ENCODE data around the gene TMEM18.

TMEM18 gene

DNA sequence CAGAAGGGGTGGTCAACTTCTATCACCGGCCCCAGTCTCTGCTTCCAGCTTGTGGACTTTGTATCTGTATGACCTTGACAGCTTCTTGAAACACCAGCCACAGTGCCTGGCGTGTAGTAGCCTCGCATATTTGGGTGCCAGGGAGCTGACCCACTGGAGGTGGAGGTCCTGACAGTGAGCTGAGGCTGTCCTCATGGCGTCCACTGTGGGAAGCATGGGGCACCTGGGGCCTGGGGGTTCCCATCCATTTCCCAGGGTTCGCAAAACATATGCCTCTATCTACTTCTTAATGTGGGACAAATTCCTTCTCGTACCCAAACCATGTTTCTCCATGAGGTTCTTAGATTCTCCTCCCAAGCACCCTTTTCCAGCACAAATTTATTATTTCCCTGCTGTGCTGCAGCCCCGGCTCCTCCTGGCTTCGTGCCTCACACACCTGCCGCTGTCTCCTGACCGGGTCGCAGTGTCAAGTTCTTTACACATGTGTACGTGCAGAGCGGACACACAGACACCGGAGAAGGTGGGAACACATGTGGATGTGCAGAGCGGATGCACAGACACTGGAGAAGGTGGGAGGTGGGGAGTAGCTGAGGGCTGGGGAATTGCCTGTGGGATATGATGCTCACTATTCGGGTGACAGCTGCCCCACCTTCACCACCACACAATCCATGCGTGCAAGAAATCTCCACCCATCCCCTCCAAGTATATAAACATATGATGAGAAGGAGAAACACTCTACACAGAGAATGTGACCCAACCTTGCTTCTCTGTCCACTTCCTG, 23.4 kb downstream of the TMEM18 start:
- no peak overlapping the region for H3K4me3 Mint-ChIP-seq
- H3K27ac Mint-ChIP-seq: no peak overlapping the region
- ATAC-seq (no peak), DNase-seq (ENCODE audit: low spot score in 2 of 2) (peak in 1 of 2 donors; percentile 36)
- peaks cover 45% of the 10 kb centered on the region for H3K4me1 Mint-ChIP-seq
- H3K9me3 Mint-ChIP-seq: no peaks in the 10 kb centered on the region
- H3K36me3 Mint-ChIP-seq: no peaks in the 10 kb centered on the region

DNA sequence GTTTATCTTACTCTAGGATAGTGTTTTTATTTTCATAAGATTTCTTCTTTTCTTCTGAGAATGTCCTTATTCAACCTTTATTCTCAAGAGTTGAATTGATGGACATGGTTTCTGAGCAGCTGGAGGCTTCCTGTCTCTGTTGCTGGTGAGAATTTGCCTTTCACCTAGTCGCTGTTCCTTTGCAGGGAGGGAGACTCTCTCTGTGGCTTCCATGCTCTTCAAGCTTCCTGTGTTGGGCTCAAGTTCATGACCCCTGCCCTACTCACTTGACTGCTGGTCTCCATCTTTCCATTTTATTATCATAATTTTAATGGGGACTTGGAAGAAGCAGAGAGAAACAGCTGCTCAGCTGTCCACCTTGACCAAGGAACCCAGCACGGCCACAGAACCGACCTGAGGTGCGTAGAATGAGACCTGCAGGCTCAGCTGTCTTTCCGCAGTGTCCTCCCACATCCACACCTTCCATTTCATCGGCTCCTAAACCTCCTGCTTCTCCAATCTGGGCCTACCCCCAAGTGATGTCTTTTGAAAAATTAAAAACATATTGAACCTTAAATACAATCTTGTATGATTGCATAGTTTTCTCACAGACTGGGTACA, 24.2 kb downstream of the TMEM18 start:
- ATAC-seq: no peak
- DNase-seq (ENCODE audit: low spot score in 2 of 2): peak in 1 of 2 donors; percentile 18
- Mint-ChIP-seq H3K4me3 (no peak overlapping the region), H3K27ac (no peak overlapping the region), H3K9me3 (no peaks in the 10 kb centered on the region), H3K36me3 (no peaks in the 10 kb centered on the region), H3K4me1 (peaks cover 45% of the 10 kb centered on the region)

DNA sequence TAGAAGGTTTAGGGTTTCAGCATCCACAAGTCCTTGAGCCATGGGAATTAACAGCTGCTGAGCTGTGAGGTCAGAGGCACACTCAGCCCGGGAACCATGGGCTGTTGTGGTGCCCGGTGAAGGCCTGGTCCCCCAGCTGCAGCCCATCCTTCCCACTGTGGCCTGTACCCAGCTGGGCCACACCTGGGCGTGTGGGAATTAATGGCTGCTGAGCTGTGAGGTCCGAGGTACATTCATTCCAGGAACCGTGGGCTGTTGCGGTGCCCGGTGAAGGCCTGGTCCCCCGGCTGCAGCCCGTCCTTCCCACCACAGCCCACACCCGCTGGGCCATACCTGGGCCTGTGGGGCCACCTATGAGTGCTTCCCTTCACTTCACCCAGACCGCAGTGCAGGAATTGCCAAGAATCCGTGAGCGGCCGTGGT, 25.2 kb downstream of the TMEM18 start:
- H3K4me3 Mint-ChIP-seq: no peak overlapping the region
- H3K27ac Mint-ChIP-seq: no peak overlapping the region
- DNase-seq (ENCODE audit: low spot score in 2 of 2) (peak in 1 of 2 donors; percentile 4), ATAC-seq (no peak)
- no peaks in the 10 kb centered on the region for H3K9me3 Mint-ChIP-seq
- H3K36me3 Mint-ChIP-seq: no peaks in the 10 kb centered on the region
- peaks cover 44% of the 10 kb centered on the region for H3K4me1 Mint-ChIP-seq

DNA sequence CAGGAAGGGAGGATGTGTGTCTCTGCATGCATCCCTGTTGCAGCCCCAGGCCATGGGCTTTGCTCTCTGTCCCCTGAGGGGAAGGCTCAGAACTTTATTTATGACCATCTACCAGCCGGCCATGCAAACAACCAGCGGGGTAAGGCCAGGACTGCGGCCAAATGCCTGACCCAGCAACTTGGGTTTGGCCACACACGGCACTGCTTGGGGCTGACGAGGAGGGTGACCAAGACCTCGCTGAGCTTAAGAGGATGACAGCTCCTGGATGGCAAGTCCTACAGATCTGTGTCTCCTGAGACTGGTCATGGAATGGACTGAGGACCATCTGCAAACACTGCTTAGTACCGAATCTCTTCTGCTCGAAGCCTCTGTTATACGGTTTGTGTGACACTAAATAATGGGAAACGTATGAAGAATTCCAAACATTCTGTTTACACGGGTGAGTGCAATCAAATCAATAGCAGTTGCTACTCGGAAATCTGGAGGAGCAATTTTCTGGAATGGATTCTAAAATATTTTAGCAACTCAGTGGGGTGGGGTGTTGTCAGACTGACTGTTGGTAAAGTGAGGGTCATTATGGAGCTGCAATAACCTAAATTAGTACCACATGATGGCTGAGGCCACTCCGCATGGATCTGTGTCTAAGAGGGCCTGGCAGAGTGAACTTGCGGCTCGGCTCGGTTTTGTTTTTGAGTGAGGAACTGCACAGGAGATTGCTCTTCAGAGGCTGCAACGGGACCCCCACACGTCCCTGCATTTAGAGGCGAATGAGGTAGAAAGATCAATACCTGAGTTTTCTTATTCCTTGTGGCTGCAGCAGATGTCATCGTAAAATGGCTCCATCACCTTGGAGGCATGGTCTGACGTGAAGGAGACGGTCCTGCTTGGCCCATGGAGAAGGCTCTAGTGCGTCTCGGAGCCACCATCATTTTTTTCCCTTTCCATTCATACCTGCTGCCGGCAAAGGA, 26.6 kb downstream of the TMEM18 start:
- Mint-ChIP-seq H3K36me3 (no peaks in the 10 kb centered on the region), H3K9me3 (no peaks in the 10 kb centered on the region), H3K4me3 (no peak overlapping the region), H3K4me1 (peaks cover 32% of the 10 kb centered on the region), H3K27ac (no peak overlapping the region)
- ATAC-seq: no peak
- DNase-seq (ENCODE audit: low spot score in 2 of 2): peak in 1 of 2 donors; percentile 8

DNA sequence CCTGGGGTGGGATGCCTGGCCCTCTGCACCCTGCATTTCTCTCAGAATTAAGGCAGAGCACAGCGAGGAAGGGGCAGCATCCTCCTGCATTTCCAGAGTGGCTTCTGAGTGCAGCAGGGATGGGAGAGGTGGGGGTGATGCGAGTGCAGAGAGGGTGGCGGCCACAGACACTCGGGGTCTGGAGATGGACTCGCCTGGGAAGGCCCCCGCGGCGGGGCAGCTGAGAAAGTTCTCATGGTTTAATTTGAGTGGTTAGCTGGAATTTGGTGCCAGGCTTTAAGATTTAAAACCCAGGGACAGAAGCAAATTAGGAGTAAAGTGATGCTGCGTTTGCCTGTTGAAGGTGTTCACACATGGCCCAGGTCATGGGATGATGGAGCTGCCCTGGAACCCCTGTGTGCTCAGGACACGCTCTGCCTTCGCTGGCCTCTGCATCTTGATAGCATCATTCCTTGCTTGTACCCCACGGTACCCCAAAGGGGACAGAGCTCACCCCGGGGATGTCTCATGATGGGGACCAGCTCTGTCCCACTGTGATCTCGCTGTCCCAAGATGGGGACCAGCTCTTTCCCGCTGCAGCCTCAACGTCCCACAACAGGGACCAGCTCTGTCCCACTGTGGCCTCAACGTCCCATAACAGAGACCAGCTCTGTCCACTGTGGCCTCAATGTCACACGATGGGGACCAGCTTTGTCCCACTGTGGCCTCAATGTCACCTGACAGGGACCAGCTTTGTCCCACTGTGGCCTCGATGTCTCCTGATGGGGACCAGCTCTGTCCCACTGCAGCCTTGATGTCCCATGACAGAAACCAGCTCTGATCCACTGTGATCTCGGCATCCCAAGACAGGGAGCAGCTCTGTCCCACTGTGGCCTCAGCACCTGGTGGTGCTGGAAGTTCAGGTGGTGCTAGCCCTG, 27.5 kb downstream of the TMEM18 start:
- Mint-ChIP-seq H3K4me3 (no peak overlapping the region), H3K4me1 (peaks cover 22% of the 10 kb centered on the region), H3K27ac (no peak overlapping the region), H3K36me3 (no peaks in the 10 kb centered on the region), H3K9me3 (no peaks in the 10 kb centered on the region)
- DNase-seq (ENCODE audit: low spot score in 2 of 2) (peak in 1 of 2 donors; percentile 40), ATAC-seq (no peak)

DNA sequence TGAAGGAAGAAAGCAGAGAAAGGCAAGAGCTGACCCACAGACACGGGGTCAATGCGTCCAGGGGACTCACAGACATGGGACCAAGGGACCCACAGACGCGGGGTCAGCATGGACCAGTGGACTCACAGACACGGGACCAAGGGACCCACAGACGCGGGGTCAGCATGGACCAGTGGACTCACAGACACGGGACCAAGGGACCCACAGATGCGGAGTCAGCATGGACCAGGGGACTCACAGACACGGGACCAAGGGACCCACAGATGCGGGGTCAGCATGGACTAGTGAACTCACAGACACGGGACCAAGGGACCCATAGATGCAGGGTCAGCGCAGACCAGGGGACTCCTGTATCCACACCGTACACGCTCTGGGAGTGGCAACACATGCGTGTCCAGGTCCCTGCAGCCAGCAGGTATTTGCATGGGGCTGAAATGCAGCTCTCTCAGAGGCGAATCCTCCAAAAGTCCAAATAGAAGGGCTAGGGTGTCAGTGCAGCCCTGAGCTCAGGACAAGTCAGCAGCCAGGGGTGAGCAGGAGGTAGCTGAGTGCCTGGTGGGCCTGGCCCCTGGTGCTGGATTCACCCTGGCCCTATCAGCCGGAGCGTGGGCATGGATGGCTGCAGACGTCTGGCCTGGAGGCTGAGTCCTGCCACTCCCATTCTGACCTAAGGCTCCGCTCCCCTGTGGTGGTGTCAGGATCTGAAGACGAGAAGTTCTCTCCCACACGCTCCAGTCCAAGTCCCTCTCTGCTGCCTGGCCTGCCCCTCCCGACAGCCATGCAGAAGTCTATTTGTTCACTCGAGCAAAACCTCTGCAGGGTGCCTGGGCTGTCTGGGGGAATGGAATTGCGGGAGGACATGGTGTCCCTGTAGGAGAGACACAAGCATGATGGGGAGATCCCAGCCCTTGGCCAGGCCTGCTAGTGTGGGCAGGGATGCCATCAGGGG, 28.5 kb downstream of the TMEM18 start:
- DNase-seq (ENCODE audit: low spot score in 2 of 2): peak in 1 of 2 donors; percentile 40
- Mint-ChIP-seq H3K9me3 (no peaks in the 10 kb centered on the region), H3K4me3 (no peak overlapping the region), H3K4me1 (peaks cover 13% of the 10 kb centered on the region), H3K36me3 (no peaks in the 10 kb centered on the region), H3K27ac (no peak overlapping the region)
- no peak for ATAC-seq

DNA sequence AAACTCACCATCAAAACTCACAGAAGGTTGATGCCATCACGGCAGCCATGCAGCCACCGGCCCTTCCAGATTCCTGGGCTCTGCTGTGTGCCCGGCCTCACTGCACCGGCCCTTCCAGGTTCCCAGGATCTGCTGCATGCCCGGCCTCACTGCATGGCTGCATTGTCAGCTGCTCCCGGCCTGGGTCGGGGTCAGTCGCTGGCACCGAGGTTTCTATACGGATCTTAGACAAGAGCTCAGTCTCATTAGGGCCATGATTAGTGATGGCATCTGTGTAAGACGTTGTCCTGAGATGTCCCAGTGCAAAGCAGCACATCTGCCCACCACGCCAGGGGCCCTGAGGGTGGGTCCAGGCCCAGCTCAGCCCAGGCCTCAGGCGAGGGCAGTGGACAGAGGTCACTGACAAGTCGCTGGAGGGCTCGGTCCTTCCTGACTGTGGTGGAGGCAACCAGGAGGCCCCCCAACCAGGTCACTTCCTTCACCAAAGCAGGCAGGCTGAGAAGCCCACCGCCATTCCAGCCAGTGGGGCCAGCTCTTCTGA, 29.4 kb downstream of the TMEM18 start:
- Mint-ChIP-seq H3K36me3 (no peaks in the 10 kb centered on the region), H3K9me3 (no peaks in the 10 kb centered on the region), H3K27ac (no peak overlapping the region), H3K4me1 (peaks cover 3% of the 10 kb centered on the region), H3K4me3 (no peak overlapping the region)
- ATAC-seq (no peak), DNase-seq (ENCODE audit: low spot score in 2 of 2) (peak in 1 of 2 donors; percentile 33)

DNA sequence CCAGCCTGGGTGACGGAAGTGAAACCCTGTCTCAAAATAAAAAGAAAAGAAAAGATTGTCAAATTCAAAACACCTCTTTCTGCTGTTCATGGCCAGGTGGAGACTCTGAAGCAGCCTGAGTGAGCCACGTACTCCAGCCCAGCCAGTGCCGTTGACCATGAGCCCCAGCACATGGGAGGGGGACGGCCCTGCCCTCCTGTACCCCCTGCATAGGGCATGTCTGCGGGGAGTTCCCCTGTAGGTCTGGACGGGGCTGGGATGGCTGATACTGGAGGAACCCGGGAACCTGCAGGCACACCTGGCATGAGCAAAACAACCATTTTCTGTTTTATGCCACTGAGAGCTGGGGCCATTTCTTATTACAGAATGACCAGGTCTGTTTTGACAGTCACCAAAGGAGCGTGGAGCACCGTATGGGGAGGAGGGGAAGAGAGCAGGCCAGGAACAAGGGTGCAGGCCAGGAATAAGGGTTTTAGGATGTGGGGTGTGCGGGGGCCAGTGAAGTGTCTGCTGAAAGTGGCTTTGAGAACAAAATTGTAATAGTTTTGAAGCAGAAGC, 30.1 kb downstream of the TMEM18 start:
- Mint-ChIP-seq H3K4me3 (no peak overlapping the region), H3K36me3 (no peaks in the 10 kb centered on the region), H3K27ac (no peak overlapping the region), H3K9me3 (no peaks in the 10 kb centered on the region), H3K4me1 (no peaks in the 10 kb centered on the region)
- DNase-seq (ENCODE audit: low spot score in 2 of 2) (peak in 1 of 2 donors; percentile 36), ATAC-seq (no peak)

DNA sequence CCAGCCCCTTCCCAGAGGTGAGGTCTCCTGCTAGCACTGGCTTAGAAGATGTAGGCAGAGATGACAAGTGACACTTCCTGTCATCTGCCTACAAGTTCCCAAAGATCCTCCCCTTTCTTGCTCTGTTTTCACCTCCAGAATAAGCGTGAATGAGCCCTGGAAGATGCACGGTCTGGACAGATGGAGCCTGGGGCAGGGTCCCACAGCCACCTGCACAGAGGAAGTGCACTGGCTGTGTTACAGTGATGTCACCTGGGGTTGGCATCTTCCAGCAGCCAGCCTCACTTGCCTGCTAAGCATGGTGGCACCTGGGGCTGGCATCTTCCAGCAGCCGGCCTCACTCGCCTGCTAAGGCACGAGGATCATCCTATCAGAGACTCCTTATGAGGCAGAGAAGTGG, 32.3 kb downstream of the TMEM18 start:
- Mint-ChIP-seq H3K27ac (no peak overlapping the region), H3K36me3 (no peaks in the 10 kb centered on the region), H3K4me3 (no peak overlapping the region), H3K4me1 (no peaks in the 10 kb centered on the region), H3K9me3 (no peaks in the 10 kb centered on the region)
- DNase-seq (ENCODE audit: low spot score in 2 of 2) (peak in 1 of 2 donors; percentile 22), ATAC-seq (no peak)

DNA sequence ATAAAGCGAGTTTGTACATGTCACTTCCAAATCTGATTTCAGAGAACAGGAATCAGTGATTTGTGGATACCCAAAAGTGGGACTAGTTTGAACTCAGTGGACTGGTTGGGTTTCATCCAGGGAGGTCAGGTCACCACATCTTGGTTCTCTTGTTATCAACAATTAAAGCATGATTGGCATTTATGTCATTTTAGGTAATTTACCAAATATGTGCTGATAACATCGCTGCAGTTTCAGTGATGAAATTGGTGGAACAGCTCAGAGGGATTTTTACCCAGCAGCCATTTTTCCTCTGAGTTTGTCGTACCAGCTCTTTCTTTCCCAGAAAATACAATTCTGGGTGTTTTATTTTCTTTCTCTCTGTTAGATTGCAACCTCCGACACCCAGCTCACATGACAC, 33.4 kb downstream of the TMEM18 start:
- no peak for ATAC-seq

DNA sequence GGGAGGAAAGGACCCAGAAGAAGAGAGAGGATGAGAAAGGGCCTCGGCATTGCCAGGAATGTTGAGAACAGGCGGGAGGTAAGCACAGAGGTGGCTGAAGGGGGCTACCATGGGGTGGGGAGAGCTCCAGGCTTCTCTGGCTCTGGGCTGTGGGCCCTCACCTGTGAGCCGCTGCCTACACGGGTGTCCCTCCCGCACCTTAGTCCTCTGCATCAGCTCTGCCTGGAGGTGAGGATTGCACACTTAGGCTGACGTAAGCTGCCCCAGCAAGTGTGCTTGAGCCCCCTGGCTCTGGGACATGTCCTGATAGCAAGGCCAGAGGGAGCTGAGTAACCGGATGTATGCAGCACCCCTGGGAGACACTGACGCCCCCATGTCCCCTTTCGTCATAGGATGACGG, 33.9 kb downstream of the TMEM18 start:
- Mint-ChIP-seq H3K27ac (no peak overlapping the region), H3K4me3 (no peak overlapping the region), H3K9me3 (no peaks in the 10 kb centered on the region), H3K4me1 (no peaks in the 10 kb centered on the region), H3K36me3 (no peaks in the 10 kb centered on the region)
- ATAC-seq: peak; percentile 8
- peak in 1 of 2 donors; percentile 39 for DNase-seq (ENCODE audit: low spot score in 2 of 2)

More for the DNA sequence above, 33.4 kb downstream of the TMEM18 start:
- Mint-ChIP-seq H3K4me1 (no peaks in the 10 kb centered on the region), H3K9me3 (no peaks in the 10 kb centered on the region), H3K36me3 (no peaks in the 10 kb centered on the region), H3K27ac (no peak overlapping the region), H3K4me3 (no peak overlapping the region)
- no peak for DNase-seq (ENCODE audit: low spot score in 2 of 2)

DNA sequence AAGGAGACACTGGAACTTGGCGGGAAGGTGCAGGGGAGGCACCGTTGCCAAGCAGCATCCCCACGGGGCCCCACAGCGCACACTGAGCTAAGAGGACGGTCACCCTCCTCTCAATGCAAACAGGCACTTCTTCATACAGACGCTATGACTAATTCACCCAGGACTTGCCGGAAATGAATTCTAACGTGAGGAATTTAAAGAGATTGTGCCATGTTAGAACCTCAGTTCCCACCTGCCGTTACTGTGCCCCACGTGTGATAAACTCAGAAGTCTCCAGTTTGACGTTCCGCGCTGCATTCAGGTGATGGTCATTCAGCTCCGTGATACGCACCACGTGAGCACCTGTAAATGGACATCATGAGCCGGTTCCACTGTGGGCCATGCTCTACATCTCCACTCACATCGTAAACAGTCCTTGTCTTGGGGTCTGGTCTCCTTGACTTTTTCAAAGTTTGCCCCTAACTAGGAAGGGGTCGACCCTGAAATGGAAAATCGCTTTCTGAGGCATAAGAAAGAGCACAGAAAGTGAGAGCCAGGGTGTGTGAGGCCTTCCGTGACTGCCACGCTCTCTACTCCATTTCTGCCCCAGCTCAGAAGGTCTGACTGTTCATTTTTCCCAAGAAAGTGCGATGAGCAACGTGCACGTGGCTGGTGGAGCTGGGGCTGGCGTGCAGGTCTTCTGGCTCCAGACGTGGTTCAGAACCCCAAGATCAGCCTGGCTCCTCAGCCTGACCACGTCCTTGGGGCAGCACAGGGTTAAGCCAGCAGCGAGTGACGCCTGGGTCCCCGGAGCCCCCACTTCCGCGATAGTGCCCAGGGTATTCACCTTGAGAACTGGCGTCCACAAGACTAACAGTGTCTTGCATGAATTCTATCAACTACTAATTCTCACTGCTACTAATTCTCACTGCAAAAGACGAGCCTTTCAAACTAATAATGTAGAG, 35.1 kb downstream of the TMEM18 start:
- ATAC-seq (no peak), DNase-seq (ENCODE audit: low spot score in 2 of 2) (peak in 1 of 2 donors; percentile 15)
- Mint-ChIP-seq H3K27ac (no peak overlapping the region), H3K9me3 (no peaks in the 10 kb centered on the region), H3K4me1 (peaks cover 2% of the 10 kb centered on the region), H3K4me3 (no peak overlapping the region), H3K36me3 (no peaks in the 10 kb centered on the region)
